ENCODE measurements around the gene FARSA. TPM values are rescaled to one million over a fixed set of nuclear protein-coding genes. Genes with fewer than 3 reads are reported as not detected.

Gene FARSA
- total and polyA plus RNA-seq, 10 of the 15 experiments (the other 5 are each of a cell fraction or from before 2014, with no cell fraction given), result 20.3 to 212 (median 76.4) TPM

DNA sequence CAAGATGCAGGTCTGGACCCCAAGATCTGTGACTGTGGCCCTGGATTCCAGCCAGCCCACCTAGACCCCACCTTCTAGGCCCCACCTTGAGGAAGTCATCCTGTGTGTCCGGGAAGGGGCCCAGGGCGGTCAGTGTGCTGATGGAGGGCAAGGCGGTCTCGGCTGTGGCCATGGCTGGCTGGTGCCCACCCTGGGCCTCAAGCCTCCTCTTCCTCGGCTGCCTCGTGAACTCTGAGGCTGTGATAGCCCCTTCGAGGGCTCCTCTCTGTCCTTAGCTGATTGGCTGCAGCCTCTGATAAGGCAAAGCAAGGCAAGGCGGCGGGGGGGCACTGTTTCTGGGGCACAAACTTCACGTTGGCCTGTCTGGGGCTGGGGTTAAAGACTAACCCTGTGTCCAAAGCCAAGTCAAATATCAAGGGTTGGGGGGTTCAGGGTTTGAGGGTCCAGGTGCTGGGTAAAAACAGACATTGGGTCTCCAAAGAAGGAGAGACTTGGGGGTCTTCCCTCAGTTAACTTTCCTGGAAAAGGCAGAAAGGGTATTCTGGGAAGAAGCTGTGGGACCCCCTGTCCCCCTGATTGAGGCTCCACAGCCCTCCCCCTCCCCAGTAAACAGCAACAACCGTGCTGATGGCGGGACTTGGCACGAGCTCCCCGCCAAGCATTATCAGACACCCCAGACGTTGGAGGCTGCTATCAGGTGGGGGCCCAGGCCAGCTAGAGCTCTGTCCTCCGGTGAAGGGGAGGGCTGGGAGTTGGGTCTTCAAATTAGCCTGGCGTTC lies 46.4 kb downstream of the FARSA start, which contains the start of gene KLF1 (continued):
- TF ChIP-seq, protein P1, sequence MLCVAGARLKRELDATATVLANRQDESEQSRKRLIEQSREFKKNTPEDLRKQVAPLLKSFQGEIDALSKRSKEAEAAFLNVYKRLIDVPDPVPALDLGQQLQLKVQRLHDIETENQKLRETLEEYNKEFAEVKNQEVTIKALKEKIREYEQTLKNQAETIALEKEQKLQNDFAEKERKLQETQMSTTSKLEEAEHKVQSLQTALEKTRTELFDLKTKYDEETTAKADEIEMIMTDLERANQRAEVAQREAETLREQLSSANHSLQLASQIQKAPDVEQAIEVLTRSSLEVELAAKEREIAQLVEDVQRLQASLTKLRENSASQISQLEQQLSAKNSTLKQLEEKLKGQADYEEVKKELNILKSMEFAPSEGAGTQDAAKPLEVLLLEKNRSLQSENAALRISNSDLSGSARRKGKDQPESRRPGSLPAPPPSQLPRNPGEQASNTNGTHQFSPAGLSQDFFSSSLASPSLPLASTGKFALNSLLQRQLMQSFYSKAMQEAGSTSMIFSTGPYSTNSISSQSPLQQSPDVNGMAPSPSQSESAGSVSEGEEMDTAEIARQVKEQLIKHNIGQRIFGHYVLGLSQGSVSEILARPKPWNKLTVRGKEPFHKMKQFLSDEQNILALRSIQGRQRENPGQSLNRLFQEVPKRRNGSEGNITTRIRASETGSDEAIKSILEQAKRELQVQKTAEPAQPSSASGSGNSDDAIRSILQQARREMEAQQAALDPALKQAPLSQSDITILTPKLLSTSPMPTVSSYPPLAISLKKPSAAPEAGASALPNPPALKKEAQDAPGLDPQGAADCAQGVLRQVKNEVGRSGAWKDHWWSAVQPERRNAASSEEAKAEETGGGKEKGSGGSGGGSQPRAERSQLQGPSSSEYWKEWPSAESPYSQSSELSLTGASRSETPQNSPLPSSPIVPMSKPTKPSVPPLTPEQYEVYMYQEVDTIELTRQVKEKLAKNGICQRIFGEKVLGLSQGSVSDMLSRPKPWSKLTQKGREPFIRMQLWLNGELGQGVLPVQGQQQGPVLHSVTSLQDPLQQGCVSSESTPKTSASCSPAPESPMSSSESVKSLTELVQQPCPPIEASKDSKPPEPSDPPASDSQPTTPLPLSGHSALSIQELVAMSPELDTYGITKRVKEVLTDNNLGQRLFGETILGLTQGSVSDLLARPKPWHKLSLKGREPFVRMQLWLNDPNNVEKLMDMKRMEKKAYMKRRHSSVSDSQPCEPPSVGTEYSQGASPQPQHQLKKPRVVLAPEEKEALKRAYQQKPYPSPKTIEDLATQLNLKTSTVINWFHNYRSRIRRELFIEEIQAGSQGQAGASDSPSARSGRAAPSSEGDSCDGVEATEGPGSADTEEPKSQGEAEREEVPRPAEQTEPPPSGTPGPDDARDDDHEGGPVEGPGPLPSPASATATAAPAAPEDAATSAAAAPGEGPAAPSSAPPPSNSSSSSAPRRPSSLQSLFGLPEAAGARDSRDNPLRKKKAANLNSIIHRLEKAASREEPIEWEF (IDR thresholded peaks at IDR 0.05; ENCODE audit: insufficient replicate concordance, low read depth, low read length), result no peak
- TF ChIP-seq MEF2A (IDR thresholded peaks at IDR 0.05; ENCODE audit: insufficient read depth, low read depth, low read length) (no peak), SMC3 (IDR thresholded peaks at IDR 0.05; ENCODE audit: borderline replicate concordance, low read length) (no peak), NBN (IDR thresholded peaks at IDR 0.05) (no peak), ZBED1 (IDR thresholded peaks at IDR 0.05; ENCODE audit: borderline replicate concordance) (no peak), ESRRA (IDR thresholded peaks at IDR 0.05; ENCODE audit: low read length) (no peak), NFIC (IDR thresholded peaks at IDR 0.05; ENCODE audit: low read depth, low read length) (no peak), HCFC1 (IDR thresholded peaks at IDR 0.05; ENCODE audit: low read length) (no peak)
- TF ChIP-seq, protein P2, sequence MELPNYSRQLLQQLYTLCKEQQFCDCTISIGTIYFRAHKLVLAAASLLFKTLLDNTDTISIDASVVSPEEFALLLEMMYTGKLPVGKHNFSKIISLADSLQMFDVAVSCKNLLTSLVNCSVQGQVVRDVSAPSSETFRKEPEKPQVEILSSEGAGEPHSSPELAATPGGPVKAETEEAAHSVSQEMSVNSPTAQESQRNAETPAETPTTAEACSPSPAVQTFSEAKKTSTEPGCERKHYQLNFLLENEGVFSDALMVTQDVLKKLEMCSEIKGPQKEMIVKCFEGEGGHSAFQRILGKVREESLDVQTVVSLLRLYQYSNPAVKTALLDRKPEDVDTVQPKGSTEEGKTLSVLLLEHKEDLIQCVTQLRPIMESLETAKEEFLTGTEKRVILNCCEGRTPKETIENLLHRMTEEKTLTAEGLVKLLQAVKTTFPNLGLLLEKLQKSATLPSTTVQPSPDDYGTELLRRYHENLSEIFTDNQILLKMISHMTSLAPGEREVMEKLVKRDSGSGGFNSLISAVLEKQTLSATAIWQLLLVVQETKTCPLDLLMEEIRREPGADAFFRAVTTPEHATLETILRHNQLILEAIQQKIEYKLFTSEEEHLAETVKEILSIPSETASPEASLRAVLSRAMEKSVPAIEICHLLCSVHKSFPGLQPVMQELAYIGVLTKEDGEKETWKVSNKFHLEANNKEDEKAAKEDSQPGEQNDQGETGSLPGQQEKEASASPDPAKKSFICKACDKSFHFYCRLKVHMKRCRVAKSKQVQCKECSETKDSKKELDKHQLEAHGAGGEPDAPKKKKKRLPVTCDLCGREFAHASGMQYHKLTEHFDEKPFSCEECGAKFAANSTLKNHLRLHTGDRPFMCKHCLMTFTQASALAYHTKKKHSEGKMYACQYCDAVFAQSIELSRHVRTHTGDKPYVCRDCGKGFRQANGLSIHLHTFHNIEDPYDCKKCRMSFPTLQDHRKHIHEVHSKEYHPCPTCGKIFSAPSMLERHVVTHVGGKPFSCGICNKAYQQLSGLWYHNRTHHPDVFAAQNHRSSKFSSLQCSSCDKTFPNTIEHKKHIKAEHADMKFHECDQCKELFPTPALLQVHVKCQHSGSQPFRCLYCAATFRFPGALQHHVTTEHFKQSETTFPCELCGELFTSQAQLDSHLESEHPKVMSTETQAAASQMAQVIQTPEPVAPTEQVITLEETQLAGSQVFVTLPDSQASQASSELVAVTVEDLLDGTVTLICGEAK (IDR thresholded peaks at IDR 0.05; ENCODE audit: borderline replicate concordance), result no peak
- TF ChIP-seq, protein P3, sequence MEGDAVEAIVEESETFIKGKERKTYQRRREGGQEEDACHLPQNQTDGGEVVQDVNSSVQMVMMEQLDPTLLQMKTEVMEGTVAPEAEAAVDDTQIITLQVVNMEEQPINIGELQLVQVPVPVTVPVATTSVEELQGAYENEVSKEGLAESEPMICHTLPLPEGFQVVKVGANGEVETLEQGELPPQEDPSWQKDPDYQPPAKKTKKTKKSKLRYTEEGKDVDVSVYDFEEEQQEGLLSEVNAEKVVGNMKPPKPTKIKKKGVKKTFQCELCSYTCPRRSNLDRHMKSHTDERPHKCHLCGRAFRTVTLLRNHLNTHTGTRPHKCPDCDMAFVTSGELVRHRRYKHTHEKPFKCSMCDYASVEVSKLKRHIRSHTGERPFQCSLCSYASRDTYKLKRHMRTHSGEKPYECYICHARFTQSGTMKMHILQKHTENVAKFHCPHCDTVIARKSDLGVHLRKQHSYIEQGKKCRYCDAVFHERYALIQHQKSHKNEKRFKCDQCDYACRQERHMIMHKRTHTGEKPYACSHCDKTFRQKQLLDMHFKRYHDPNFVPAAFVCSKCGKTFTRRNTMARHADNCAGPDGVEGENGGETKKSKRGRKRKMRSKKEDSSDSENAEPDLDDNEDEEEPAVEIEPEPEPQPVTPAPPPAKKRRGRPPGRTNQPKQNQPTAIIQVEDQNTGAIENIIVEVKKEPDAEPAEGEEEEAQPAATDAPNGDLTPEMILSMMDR (IDR thresholded peaks at IDR 0.05 in 2 of 3, conservative IDR thresholded peaks at IDR 0.05 in 1 of 3; ENCODE audit: control insufficient read depth in 2 of 3, extremely low read depth in 1 of 3, insufficient read depth in 1 of 3, low read depth in 3 of 3, low read length in 3 of 3), result no peak
- TF ChIP-seq, protein P4, sequence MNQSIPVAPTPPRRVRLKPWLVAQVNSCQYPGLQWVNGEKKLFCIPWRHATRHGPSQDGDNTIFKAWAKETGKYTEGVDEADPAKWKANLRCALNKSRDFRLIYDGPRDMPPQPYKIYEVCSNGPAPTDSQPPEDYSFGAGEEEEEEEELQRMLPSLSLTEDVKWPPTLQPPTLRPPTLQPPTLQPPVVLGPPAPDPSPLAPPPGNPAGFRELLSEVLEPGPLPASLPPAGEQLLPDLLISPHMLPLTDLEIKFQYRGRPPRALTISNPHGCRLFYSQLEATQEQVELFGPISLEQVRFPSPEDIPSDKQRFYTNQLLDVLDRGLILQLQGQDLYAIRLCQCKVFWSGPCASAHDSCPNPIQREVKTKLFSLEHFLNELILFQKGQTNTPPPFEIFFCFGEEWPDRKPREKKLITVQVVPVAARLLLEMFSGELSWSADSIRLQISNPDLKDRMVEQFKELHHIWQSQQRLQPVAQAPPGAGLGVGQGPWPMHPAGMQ (IDR thresholded peaks at IDR 0.05; ENCODE audit: borderline replicate concordance), result no peak
- TF ChIP-seq, protein P5, sequence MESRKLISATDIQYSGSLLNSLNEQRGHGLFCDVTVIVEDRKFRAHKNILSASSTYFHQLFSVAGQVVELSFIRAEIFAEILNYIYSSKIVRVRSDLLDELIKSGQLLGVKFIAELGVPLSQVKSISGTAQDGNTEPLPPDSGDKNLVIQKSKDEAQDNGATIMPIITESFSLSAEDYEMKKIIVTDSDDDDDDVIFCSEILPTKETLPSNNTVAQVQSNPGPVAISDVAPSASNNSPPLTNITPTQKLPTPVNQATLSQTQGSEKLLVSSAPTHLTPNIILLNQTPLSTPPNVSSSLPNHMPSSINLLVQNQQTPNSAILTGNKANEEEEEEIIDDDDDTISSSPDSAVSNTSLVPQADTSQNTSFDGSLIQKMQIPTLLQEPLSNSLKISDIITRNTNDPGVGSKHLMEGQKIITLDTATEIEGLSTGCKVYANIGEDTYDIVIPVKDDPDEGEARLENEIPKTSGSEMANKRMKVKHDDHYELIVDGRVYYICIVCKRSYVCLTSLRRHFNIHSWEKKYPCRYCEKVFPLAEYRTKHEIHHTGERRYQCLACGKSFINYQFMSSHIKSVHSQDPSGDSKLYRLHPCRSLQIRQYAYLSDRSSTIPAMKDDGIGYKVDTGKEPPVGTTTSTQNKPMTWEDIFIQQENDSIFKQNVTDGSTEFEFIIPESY (IDR thresholded peaks at IDR 0.05), result no peak

Measured in GM12878 (cell line).